Mucosa of gallbladder (tissue), 1 donor: ENCODE results near the gene PPM1D. TPM values are rescaled to one million over a fixed set of nuclear protein-coding genes. Genes with fewer than 3 reads are reported as not detected.
"Not testable (repeated sequence)": the region's sequence is repeated elsewhere in the genome, so short reads cannot be mapped to it uniquely, and the experiment has no call there.

Experiments
- DNase-seq: peaks from one replicate; pipeline ENCODE4 v3.0.0-alpha.2; 2020; ENCODE audit warnings: low spot score
- total RNA-seq: library from RNA; stranded (reverse); gene quantifications from one replicate; pipeline ENCODE4 v1.2.1, GENCODE V29; 2021
- donor health status: DM: no; HTN: no; CAD: no.

Gene PPM1D
- total RNA-seq, 1 donor from 2014 or later = 17.0 TPM

DNA sequence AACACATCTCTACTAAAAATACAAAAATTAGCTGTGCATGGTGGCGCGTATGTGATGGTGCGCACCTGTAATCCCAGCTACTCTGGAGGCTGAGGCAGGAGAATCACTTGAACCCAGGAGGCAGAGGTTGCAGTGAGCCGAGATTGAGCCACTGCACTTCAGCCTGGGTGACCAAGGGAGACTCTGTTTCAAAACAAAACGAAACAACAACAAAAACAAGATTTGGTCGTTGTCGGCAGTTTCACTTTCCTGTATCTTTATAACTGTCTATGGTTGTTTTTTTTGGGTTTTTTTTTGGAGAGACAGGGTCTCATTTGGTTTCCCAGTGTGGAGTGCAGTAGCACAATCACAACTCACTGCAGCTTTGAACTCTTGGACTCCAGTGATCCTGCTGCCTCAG, 68.7 kb downstream of the PPM1D start:
- DNase-seq = not testable (repeated sequence)

DNA sequence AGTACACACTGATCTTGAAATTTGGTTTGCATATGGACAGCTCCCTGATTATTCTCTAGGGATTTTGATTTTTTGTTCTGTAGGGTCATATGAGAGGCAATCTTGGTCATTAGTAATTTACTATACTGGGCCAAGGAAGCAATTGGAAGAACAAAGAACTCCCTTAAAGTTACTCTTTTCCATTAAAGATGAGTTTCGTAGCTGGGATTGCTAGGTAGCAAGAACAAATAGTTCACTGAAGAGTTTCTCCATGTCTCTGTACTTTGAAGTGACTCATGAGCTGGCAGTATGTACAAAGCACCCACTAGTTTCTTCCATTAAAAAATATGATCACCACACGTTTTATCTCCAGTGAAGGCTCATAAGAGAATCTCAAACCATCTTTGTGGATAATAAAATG, 71.5 kb downstream of the PPM1D start:
- DNase-seq = no peak

DNA sequence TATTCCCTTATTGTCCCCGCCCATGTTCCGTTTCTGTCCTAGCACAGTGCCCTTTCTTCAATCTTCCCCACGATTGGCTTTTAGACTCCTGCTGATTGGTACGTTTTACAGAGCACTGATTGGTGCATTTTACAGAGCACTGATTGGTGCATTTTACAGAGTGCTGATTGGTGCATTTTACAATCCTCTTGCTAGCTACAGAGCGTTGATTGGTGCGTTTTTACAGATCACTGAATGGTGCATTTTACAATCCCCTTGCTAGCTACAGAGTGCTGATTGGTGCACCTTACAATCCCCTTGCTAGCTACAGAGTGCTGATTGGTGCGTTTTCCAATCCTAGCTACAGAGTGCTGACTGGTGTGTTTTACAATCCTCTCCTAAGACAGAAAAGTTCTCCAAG, 74.6 kb downstream of the PPM1D start:
- not testable (repeated sequence) for DNase-seq

- DNase-seq = no peak
Observed at GRCh38 chr17:60675997-60676396, 76.0 kb downstream of the PPM1D start.

- DNase-seq = no peak
Observed at GRCh38 chr17:60676758-60677307, 76.8 kb downstream of the PPM1D start.

- DNase-seq = peak; percentile 99
Observed at GRCh38 chr17:60677308-60678117, 77.5 kb downstream of the PPM1D start, which contains the start of gene BCAS3. TSS of gene BCAS3 (plus strand) at chr17:60677851.

DNA sequence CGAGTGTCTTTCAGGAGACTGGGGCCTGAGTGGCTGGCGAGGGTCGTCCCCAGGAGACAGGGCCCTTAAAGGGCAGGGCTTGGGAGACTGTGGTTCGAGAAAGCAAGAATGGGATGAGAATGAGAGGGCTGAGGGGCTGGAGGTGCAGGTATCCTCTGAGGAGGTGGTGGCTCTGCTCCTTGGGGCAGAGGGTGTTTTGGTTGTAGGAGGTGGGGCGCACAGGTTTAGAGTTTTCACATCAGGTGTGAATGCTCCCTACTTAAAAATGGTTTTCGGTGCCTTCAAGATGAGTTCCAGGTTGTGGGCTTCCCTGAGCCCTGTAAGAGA, 78.1 kb downstream of the PPM1D start:
- no peak for DNase-seq

DNA sequence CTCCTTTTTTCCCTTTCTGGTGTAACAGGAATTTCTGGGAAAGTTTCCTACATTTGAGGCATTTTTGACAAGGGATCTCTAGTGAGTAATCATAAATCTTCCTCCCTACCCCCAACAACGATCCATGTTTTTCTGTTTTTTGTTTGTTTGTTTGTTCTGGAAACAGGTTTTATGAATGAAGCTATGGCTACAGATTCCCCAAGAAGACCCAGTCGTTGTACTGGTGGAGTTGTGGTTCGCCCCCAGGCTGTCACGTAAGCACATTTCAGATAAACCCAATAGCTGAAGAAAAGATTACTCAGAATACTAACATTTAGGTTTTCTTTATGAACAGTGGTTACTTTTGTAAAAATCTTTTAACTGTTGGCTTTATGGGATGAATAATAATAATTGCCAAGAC, 79.3 kb downstream of the PPM1D start:
- DNase-seq = no peak

GRCh38 chr17:60680754-60681153, 80.8 kb downstream of the PPM1D start:
- no peak for DNase-seq

GRCh38 chr17:60685437-60685836, 85.4 kb downstream of the PPM1D start:
- DNase-seq = no peak

GRCh38 chr17:60695960-60696359, 96.0 kb downstream of the PPM1D start:
- no peak for DNase-seq

GRCh38 chr17:60699090-60699489, 99.1 kb downstream of the PPM1D start:
- no peak for DNase-seq

DNA sequence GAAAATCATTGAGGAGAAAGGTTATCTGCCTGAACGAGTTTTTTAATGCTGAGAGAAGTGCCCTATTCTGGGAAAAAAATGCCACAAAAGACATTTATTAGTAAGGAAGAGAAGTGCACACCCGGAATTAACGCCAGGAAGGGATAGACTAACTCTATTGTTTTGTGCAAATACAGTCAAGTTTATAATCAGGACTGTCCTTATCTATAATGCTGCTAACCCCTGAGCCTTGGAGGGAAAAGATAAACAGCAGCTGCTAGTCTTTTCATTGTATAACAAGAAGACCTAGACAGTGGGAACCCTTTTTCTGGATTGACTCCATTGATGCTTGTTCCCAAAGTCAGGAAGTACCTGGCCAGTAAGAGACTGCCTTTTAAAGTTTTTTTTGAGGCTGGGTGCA, 104.2 kb downstream of the PPM1D start:
- no peak for DNase-seq

GRCh38 chr17:60712675-60713074, 112.7 kb downstream of the PPM1D start:
- DNase-seq = no peak

DNA sequence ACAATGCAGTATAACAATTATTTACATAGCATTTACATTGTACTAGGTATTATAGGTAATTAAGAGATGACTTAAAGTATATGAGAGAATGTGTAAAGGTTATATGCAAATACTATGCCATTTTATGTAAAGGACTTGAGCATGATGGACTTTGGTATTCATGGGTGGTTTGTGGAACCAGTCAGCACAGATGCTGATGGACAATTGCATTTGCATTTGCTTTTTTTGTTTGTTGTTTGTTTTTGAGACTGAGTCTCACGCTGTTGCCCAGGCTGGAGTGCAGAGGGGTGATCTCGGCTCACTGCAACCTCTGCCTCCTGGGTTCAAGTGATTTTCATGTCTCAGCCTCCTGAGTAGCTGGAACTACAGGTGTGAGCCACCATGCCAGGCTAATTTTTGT, 113.6 kb downstream of the PPM1D start:
- no peak for DNase-seq

Other genes starting within 250 kb of the PPM1D start
- 39.0 TPM for gene USP32, start 208.1 kb upstream of the PPM1D start, total RNA-seq
- not detected for gene CHCT1, start 177.7 kb upstream of the PPM1D start, total RNA-seq
- gene APPBP2, start 74.0 kb upstream of the PPM1D start, total RNA-seq = 55.1 TPM
- gene BCAS3, start 77.7 kb downstream of the PPM1D start, total RNA-seq = 25.6 TPM